SU-DHL-6 (cell line): ENCODE data around the gene IFNL2.

Experiments
- CTCF ChIP-seq: fragments of 200-600 bp; sonication (generic); IDR thresholded peaks from one replicate; pipeline ENCODE4 v1.5.1; 2017; ENCODE audit warnings: antibody characterized with exemption, mild to moderate bottlenecking, low read length, moderate library complexity; ENCODE audit not compliant: insufficient read depth, poor library complexity, severe bottlenecking
- EZH2phosphoT487 ChIP-seq: fragments of 200-600 bp; sonication (generic), shearing (Covaris generic); conservative IDR thresholded peaks from 2 replicates; pipeline ENCODE4 v1.6.1; 2018; ENCODE audit warnings: mild to moderate bottlenecking, antibody characterized with exemption, low read length, moderate library complexity, mixed read lengths

- TF ChIP-seq CTCF, result no peak
- no peak for TF ChIP-seq EZH2phosphoT487
Measured at GRCh38 chr19:39261704-39262103, 6.5 kb upstream of the IFNL2 start.
